AG04450 (cell line): ENCODE measurements around the gene RPL28. TPM values are rescaled to one million over a fixed set of nuclear protein-coding genes. Genes with fewer than 3 reads are reported as not detected.
"Not testable (repeated sequence)": the region's sequence is repeated elsewhere in the genome, so short reads cannot be mapped to it uniquely, and the experiment has no call there.

Experiments used
- CTCF ChIA-PET: fragments of 300-600, 350-600 bp; formaldehyde crosslinking; extraction: SDS; loops from one replicate; lab custom pipeline; 2022; ENCODE audit warnings: antibody characterized with exemption, inconsistent platforms; lab: Charles Lee
- POLR2A ChIA-PET: fragments of 350-600 bp; formaldehyde crosslinking; extraction: SDS; loops from one replicate; lab custom pipeline; 2021; ENCODE audit warnings: antibody characterized with exemption, inconsistent platforms; lab: Yijun Ruan, JAX
- DNase-seq: peaks from one replicate; pipeline ENCODE4 v3.0.0-alpha.2; 2011; ENCODE audit warnings: low read depth, low spot score
- H3K27ac ChIP-seq: one replicate; pipeline ENCODE4 v1.5.1; 2012; ENCODE audit warnings: low read depth, low read length, control low read depth
- H3K27me3 ChIP-seq: one replicate; pipeline ENCODE4 v1.6.0; 2012; ENCODE audit warnings: low read length; ENCODE audit not compliant: control insufficient read depth, insufficient read depth
- H3K4me3 ChIP-seq: 2 replicates; pipeline ENCODE4 v1.5.1; 2011; ENCODE audit warnings: mild to moderate bottlenecking, low read depth, low read length, control low read depth
- H3K9me3 ChIP-seq: 2 replicates; pipeline ENCODE4 v1.5.1; 2012; ENCODE audit warnings: low read length; ENCODE audit not compliant: control insufficient read depth, insufficient read depth
- CTCF ChIP-seq: IDR thresholded peaks from 2 replicates; pipeline ENCODE4 v1.5.1; 2011; ENCODE audit warnings: low read depth, low read length, control low read depth, inconsistent platforms
- polyA plus RNA-seq: library from polyadenylated mRNA; depleted of rRNA; stranded (reverse); fragments of >200 nt; gene quantifications from 2 replicates; pipeline ENCODE4 v1.2.3, GENCODE V29; 2011

Gene RPL28
- polyA plus RNA-seq, 1 experiment, result 325 TPM

GRCh38 chr19:55407800-55408532, 22.2 kb downstream of the RPL28 start:
- no peaks in the 10 kb centered on the region for H3K27me3 ChIP-seq
- H3K4me3 ChIP-seq, result peak overlapping the region; percentile 83
- ChIA-PET POLR2A (interaction anchor here (0.5 to 5.3 kb wide), 34 partner anchors 10 to 245 kb away, joined by 3 to 93 read pairs (median 6); partner anchors contain the start of genes FIZ1, GARIN5B, HSPBP1 and ISOC2), CTCF (interaction anchor here (1.0 to 2.7 kb wide), 4 partner anchors 10 to 267 kb away, joined by 3 to 16 read pairs (median 6); no protein-coding TSS in a partner anchor)
- no peak for TF ChIP-seq CTCF
- DNase-seq, result peak; percentile 99
- peak overlapping the region; percentile 100 for H3K27ac ChIP-seq
- H3K9me3 ChIP-seq, result no peaks in the 10 kb centered on the region

GRCh38 chr19:55408533-55408872, 22.8 kb downstream of the RPL28 start:
- TF ChIP-seq CTCF, result no peak
- H3K27me3 ChIP-seq, result no peaks in the 10 kb centered on the region
- POLR2A ChIA-PET, result no interaction called here
- no peak for DNase-seq
- H3K4me3 ChIP-seq, result peak overlapping the region; percentile 61
- peak overlapping the region; percentile 97 for H3K27ac ChIP-seq
- H3K9me3 ChIP-seq, result no peaks in the 10 kb centered on the region
- CTCF ChIA-PET, result interaction anchor here (1.0 to 2.7 kb wide), 3 partner anchors 10 to 267 kb away, joined by 6 to 16 read pairs (median 7); no protein-coding TSS in a partner anchor

GRCh38 chr19:55409179-55409578, 23.4 kb downstream of the RPL28 start:
- H3K9me3 ChIP-seq, H3K27me3 ChIP-seq, DNase-seq, H3K4me3 ChIP-seq, H3K27ac ChIP-seq: not testable (repeated sequence)
- POLR2A ChIA-PET, result interaction anchor here (0.6 kb wide), 1 partner anchor 41 kb away, joined by 4 read pairs; no protein-coding TSS in a partner anchor
- CTCF ChIA-PET, result interaction anchor here (1.0 to 2.7 kb wide), 3 partner anchors 9 to 268 kb away, joined by 6 to 16 read pairs (median 7); no protein-coding TSS in a partner anchor

- CTCF ChIA-PET, result interaction anchor here (1.9 to 2.7 kb wide), 2 partner anchors 8 to 58 kb away, joined by 7 to 16 read pairs; no protein-coding TSS in a partner anchor
- Histone ChIP-seq H3K9me3 (no peaks in the 10 kb centered on the region), H3K27ac (no peak overlapping the region), H3K4me3 (no peak overlapping the region), H3K27me3 (no peaks in the 10 kb centered on the region)
- no peak for TF ChIP-seq CTCF
- DNase-seq, result no peak
- POLR2A ChIA-PET, result no interaction called here
Measured at GRCh38 chr19:55410168-55410567, 24.4 kb downstream of the RPL28 start.

GRCh38 chr19:55418185-55418584, 32.5 kb downstream of the RPL28 start:
- CTCF ChIA-PET, result interaction anchor here (0.5 to 3.6 kb wide), 17 partner anchors 9 to 940 kb away, joined by 3 to 62 read pairs (median 8); partner anchors contain the start of genes PPP6R1 and ZNF865
- Histone ChIP-seq H3K27me3 (peaks cover 5% of the 10 kb centered on the region), H3K4me3 (no peak overlapping the region), H3K27ac (no peak overlapping the region), H3K9me3 (peaks cover 6% of the 10 kb centered on the region; the same call in 1 of the 2 replicates)
- TF ChIP-seq CTCF, result peak; percentile 82
- POLR2A ChIA-PET, result interaction anchor here (1.8 to 2.3 kb wide), 2 partner anchors 11 to 86 kb away, joined by 3 to 11 read pairs; partner anchors contain the start of gene UBE2S
- DNase-seq, result peak; percentile 73
